PC-3 (cell line): ENCODE data around the gene PARP12.

Experiments used
- CTCF ChIP-seq: fragments of 300-600 bp; sonication (generic); conservative IDR thresholded peaks from 2 replicates; pipeline ENCODE4 v1.5.1; 2017; ENCODE audit warnings: antibody characterized with exemption, low read depth, mild to moderate bottlenecking, low read length
- EZH2 ChIP-seq: fragments of 300-600 bp; sonication (generic); IDR thresholded peaks from one replicate; pipeline ENCODE4 v1.6.1; 2017; ENCODE audit warnings: antibody characterized with exemption, mild to moderate bottlenecking, low read length; ENCODE audit not compliant: unreplicated experiment
- EZH2phosphoT487 ChIP-seq: fragments of 300-600 bp; sonication (generic); IDR thresholded peaks from 2 replicates; pipeline ENCODE4 v1.6.1; 2018; ENCODE audit warnings: mild to moderate bottlenecking, antibody characterized with exemption, low read length, borderline replicate concordance

- TF ChIP-seq CTCF: no peak
- TF ChIP-seq EZH2phosphoT487: no peak
- no peak for TF ChIP-seq EZH2
Measured at GRCh38 chr7:140081774-140082425, 19.1 kb upstream of the PARP12 start.
